H1 (cell line): Measurements from ENCODE around the gene PCDH9. TPM values are rescaled to one million over a fixed set of nuclear protein-coding genes. Genes with fewer than 3 reads are reported as not detected.

ENCODE experiments used
- CTCF ChIA-PET: fragments of 300-600 bp; sonication (Branson Sonifier 250); formaldehyde crosslinking; loops from one replicate; lab custom pipeline; 2021; ENCODE audit not compliant: partially characterized antibody; lab: Charles Lee
- POLR2A ChIA-PET: fragments of 300-600 bp; sonication (Branson Sonifier 250); formaldehyde crosslinking; loops from one replicate; lab custom pipeline; 2021; ENCODE audit warnings: inconsistent platforms; ENCODE audit not compliant: partially characterized antibody; lab: Charles Lee
- DNase-seq, 2 experiments: peaks; one replicate each; pipeline versions ENCODE4 v3.0.0 to v3.0.0-alpha.2; 2010 to 2022; ENCODE audit warnings: low spot score in 2 of 2, low read depth in 1 of 2, mixed read lengths in 1 of 2
- FAIRE-seq: peaks from 2 replicates; lab custom pipeline; 2011; peaks lifted over from hg19 to GRCh38; lab: Jason Lieb, UNC
- H2AFZ ChIP-seq: 2 replicates; pipeline ENCODE4 v1.8.1; 2012; ENCODE audit warnings: low read length, inconsistent platforms
- H2AK5ac ChIP-seq: 2 replicates; pipeline ENCODE4 v1.6.1; 2013; ENCODE audit warnings: low read depth, low read length
- H2BK120ac ChIP-seq: replicated peaks from 2 replicates; pipeline ENCODE3; 2013; ENCODE audit warnings: low read depth, low read length, inconsistent platforms
- H2BK12ac ChIP-seq: 2 replicates; pipeline ENCODE4 v1.6.1; 2013; ENCODE audit warnings: low read depth, low read length
- H2BK15ac ChIP-seq: 2 replicates; pipeline ENCODE4 v1.6.1; 2013; ENCODE audit warnings: low read length
- H2BK20ac ChIP-seq: 2 replicates; pipeline ENCODE4 v1.6.1; 2013; ENCODE audit warnings: low read length
- H2BK5ac ChIP-seq: 2 replicates; pipeline ENCODE4 v1.6.1; 2013; ENCODE audit warnings: low read depth, low read length
- H3K14ac ChIP-seq: 2 replicates; pipeline ENCODE4 v1.6.1; 2013; ENCODE audit warnings: inconsistent platforms; ENCODE audit not compliant: insufficient read length
- H3K18ac ChIP-seq: 2 replicates; pipeline ENCODE4 v1.6.1; 2013; ENCODE audit warnings: low read length; ENCODE audit errors: extremely low read depth
- H3K23ac ChIP-seq: 2 replicates; pipeline ENCODE4 v1.6.1; 2013; ENCODE audit warnings: inconsistent platforms; ENCODE audit not compliant: insufficient read length
- H3K23me2 ChIP-seq: 2 replicates; pipeline ENCODE4 v1.6.1; 2013; ENCODE audit warnings: low read depth, low read length
- H3K27ac ChIP-seq: 2 replicates; pipeline ENCODE4 v1.6.1; 2011; ENCODE audit warnings: low read depth, low read length, inconsistent platforms
- H3K27me3 ChIP-seq, 4 experiments: replicated peaks in 1 of 4; 1 replicate in 1 of 4; 2 replicates in 3 of 4; pipeline versions ENCODE4 v1.6.1 to v1.8.1; 2011 to 2013; ENCODE audit warnings: low read length in 3 of 4, mild to moderate bottlenecking in 3 of 4, inconsistent platforms in 2 of 4, mixed read lengths in 2 of 4, moderate library complexity in 1 of 4; ENCODE audit not compliant: control insufficient read depth in 3 of 4, insufficient read depth in 3 of 4; ENCODE audit errors: extremely low read depth in 1 of 4
- H3K36me3 ChIP-seq, 4 experiments: 2 replicates each; pipeline versions ENCODE4 v1.6.1 to v1.8.1; 2011 to 2013; ENCODE audit warnings: mild to moderate bottlenecking in 4 of 4, low read length in 3 of 4, moderate library complexity in 2 of 4, control low read depth in 1 of 4, inconsistent platforms in 1 of 4; ENCODE audit not compliant: insufficient read depth in 4 of 4, control insufficient read depth in 2 of 4
- H3K4ac ChIP-seq: replicated peaks from 2 replicates; pipeline ENCODE3; 2013; ENCODE audit warnings: low read length, low read depth, mixed read lengths, inconsistent platforms; ENCODE audit not compliant: insufficient read length
- H3K4me1 ChIP-seq, 4 experiments: replicated peaks in 1 of 4; 1 replicate in 1 of 4; 2 replicates in 3 of 4; pipeline versions ENCODE4 v1.6.1 to v1.8.1; 2011 to 2013; ENCODE audit warnings: low read length in 3 of 4, inconsistent platforms in 2 of 4, mixed read lengths in 1 of 4; ENCODE audit not compliant: insufficient read depth in 4 of 4, control insufficient read depth in 3 of 4
- H3K4me2 ChIP-seq, 2 experiments: 2 replicates each; pipeline versions ENCODE4 v1.6.1 to v1.8.1; 2011 to 2013; ENCODE audit warnings: low read depth in 2 of 2, low read length in 2 of 2, control low read depth in 1 of 2, inconsistent platforms in 1 of 2, mild to moderate bottlenecking in 1 of 2; ENCODE audit not compliant: insufficient read depth in 1 of 2
- H3K4me3 ChIP-seq, 4 experiments: fragments of 200-600, 300-600 bp in 1 of 4; sonication (generic), shearing (Covaris generic), sonication (Bioruptor Twin) in 1 of 4; 2 replicates each; pipeline versions ENCODE4 v1.5.1 to v1.8.1; 2011 to 2016; ENCODE audit warnings: low read length in 4 of 4, low read depth in 3 of 4, control low read depth in 2 of 4, inconsistent platforms in 2 of 4, mild to moderate bottlenecking in 2 of 4, mixed read lengths in 1 of 4, moderate library complexity in 1 of 4; ENCODE audit not compliant: insufficient read depth in 2 of 4; ENCODE audit errors: extremely low read depth in 1 of 4
- H3K56ac ChIP-seq: replicated peaks from 2 replicates; pipeline ENCODE3; 2013; ENCODE audit warnings: low read depth, mild to moderate bottlenecking, mixed read lengths, low read length, inconsistent platforms; ENCODE audit not compliant: insufficient read length
- H3K79me1 ChIP-seq: 2 replicates; pipeline ENCODE4 v1.6.1; 2013; ENCODE audit warnings: low read depth, low read length, control low read depth
- H3K79me2 ChIP-seq, 2 experiments: 2 replicates each; pipeline versions ENCODE4 v1.6.1 to v1.8.1; 2012 to 2013; ENCODE audit warnings: low read length in 2 of 2, mild to moderate bottlenecking in 2 of 2, inconsistent platforms in 1 of 2; ENCODE audit not compliant: insufficient read depth in 2 of 2, control insufficient read depth in 1 of 2
- H3K9ac ChIP-seq, 4 experiments: replicated peaks in 1 of 4; 1 replicate in 1 of 4; 2 replicates in 3 of 4; pipeline versions ENCODE4 v1.6.1 to v1.8.1; 2011 to 2013; ENCODE audit warnings: low read depth in 3 of 4, low read length in 3 of 4, control low read depth in 2 of 4, mild to moderate bottlenecking in 2 of 4, moderate library complexity in 2 of 4, inconsistent platforms in 1 of 4; ENCODE audit errors: extremely low read depth in 1 of 4
- H3K9me3 ChIP-seq, 2 experiments: 2 replicates each; pipeline versions ENCODE4 v1.6.1 to v1.8.1; 2012 to 2013; ENCODE audit warnings: mild to moderate bottlenecking in 2 of 2, moderate library complexity in 2 of 2, control low read depth in 1 of 2, inconsistent platforms in 1 of 2, low read depth in 1 of 2, low read length in 1 of 2, mixed read lengths in 1 of 2; ENCODE audit not compliant: insufficient read depth in 2 of 2
- H4K20me1 ChIP-seq, 2 experiments: replicated peaks in 1 of 2; 2 replicates each; pipeline versions ENCODE3 to v1.8.1; 2011 to 2013; ENCODE audit warnings: inconsistent platforms in 2 of 2, low read length in 2 of 2, mild to moderate bottlenecking in 1 of 2; ENCODE audit not compliant: insufficient read depth in 2 of 2, control insufficient read depth in 1 of 2
- H4K5ac ChIP-seq: 2 replicates; pipeline ENCODE4 v1.6.1; 2013; ENCODE audit warnings: low read length, low read depth, mixed read lengths, inconsistent platforms; ENCODE audit not compliant: insufficient read length
- H4K8ac ChIP-seq: 2 replicates; pipeline ENCODE4 v1.8.0; 2013; ENCODE audit warnings: mild to moderate bottlenecking, moderate library complexity, low read length, inconsistent platforms; ENCODE audit not compliant: insufficient read depth; ENCODE audit errors: extremely low read depth
- H4K91ac ChIP-seq: replicated peaks from 2 replicates; pipeline ENCODE3; 2013; ENCODE audit warnings: low read length, mixed read lengths, inconsistent platforms; ENCODE audit not compliant: insufficient read length
- BCL11A ChIP-seq, 2 experiments: IDR thresholded peaks; one replicate each; pipeline ENCODE4 v1.6.1; 2011; ENCODE audit warnings: low read depth in 2 of 2, low read length in 2 of 2, mild to moderate bottlenecking in 2 of 2
- CHD2 ChIP-seq: IDR thresholded peaks from 2 replicates; pipeline ENCODE4 v1.6.1; 2012; ENCODE audit warnings: low read length, improper control_type of control experiment
- CREB1 ChIP-seq: IDR thresholded peaks from 2 replicates; pipeline ENCODE4 v1.6.1; 2012; ENCODE audit warnings: inconsistent platforms
- EGR1 ChIP-seq: IDR thresholded peaks from 2 replicates; pipeline ENCODE4 v1.6.1; 2011; ENCODE audit warnings: low read depth, low read length, borderline replicate concordance
- FOSL1 ChIP-seq: IDR thresholded peaks from 2 replicates; pipeline ENCODE4 v1.6.1; 2011; ENCODE audit warnings: mild to moderate bottlenecking, low read depth, low read length, moderate library complexity; ENCODE audit not compliant: insufficient read depth
- HDAC6 ChIP-seq: IDR thresholded peaks from one replicate; pipeline ENCODE4 v1.7.1; 2012; ENCODE audit warnings: low read depth, mild to moderate bottlenecking, inconsistent platforms, low read length, moderate library complexity
- KDM5A ChIP-seq: fragments of 200-600 bp; IDR thresholded peaks from 2 replicates; pipeline ENCODE4 v1.7.1; 2012; ENCODE audit warnings: mild to moderate bottlenecking, low read length, inconsistent platforms, mixed read lengths
- NRF1 ChIP-seq: IDR thresholded peaks from 2 replicates; pipeline ENCODE4 v1.6.1; 2011; ENCODE audit warnings: mild to moderate bottlenecking, low read depth, low read length, improper control_type of control experiment
- PHF8 ChIP-seq: fragments of 200-600 bp; sonication (generic); conservative IDR thresholded peaks from 2 replicates; pipeline ENCODE4 v1.7.1; 2012; ENCODE audit warnings: low read depth, mild to moderate bottlenecking, inconsistent platforms, low read length, moderate library complexity
- RBBP5 ChIP-seq: IDR thresholded peaks from 2 replicates; pipeline ENCODE4 v1.7.1; 2012; ENCODE audit warnings: low read depth, mild to moderate bottlenecking, inconsistent platforms, low read length, moderate library complexity, borderline replicate concordance
- SIN3A ChIP-seq, 2 experiments: IDR thresholded peaks in 1 of 2; conservative IDR thresholded peaks in 1 of 2; 2 replicates each; pipeline ENCODE4 v1.6.1; 2011 to 2012; ENCODE audit warnings: low read length in 2 of 2, improper control_type of control experiment in 1 of 2, low read depth in 1 of 2, mild to moderate bottlenecking in 1 of 2
- TCF12 ChIP-seq: IDR thresholded peaks from 2 replicates; pipeline ENCODE4 v1.6.1; 2011; ENCODE audit warnings: low read depth, mild to moderate bottlenecking, low read length
- WGBS, 2 experiments: shearing (Covaris generic) in 1 of 2; methylation state at CpG; one replicate each; pipeline versions ENCODE4 v1.1.6 to v1.1.7; 2013 to 2015; ENCODE audit warnings: low lambda C conversion rate in 2 of 2, mixed read lengths in 2 of 2, inconsistent platforms in 1 of 2, low coverage in 1 of 2, missing lambda C conversion rate in 1 of 2; ENCODE audit not compliant: insufficient replicate concordance in 2 of 2, insufficient coverage in 1 of 2, insufficient read length in 1 of 2; ENCODE audit errors: extremely low coverage in 1 of 2, missing lambda C conversion rate in 1 of 2; 5-methylcytosine and 5-hydroxymethylcytosine counted together
- polyA plus RNA-seq, 7 experiments: library from polyadenylated mRNA; depleted of rRNA in 3 of 7; stranded (reverse) in 5 of 7; unstranded in 2 of 7; fragments of >200 nt in 5 of 7; fragments of 200-250 nt in 2 of 7; gene quantifications; 1 replicate in 5 of 7; 2 replicates in 1 of 7; 4 replicates in 1 of 7; pipeline versions ENCODE4 v1.2.1 to v1.2.3, GENCODE V29; 2011 to 2013; ENCODE audit warnings: missing spikeins in 2 of 7, mixed read lengths in 2 of 7
- total RNA-seq: library from RNA; stranded (reverse); fragmentation: NEBNext Ultra II Directional; extraction: Animal tissue kit (Norgen Biotek cat#: 25700); gene quantifications from 2 replicates; pipeline ENCODE4 v1.2.1, GENCODE V29; 2021

PCDH9 gene
- total and polyA plus RNA-seq, 2 of the 8 experiments (the other 6 are each of a cell fraction or from before 2014, with no cell fraction given), result 0.12 to 0.60 TPM

GRCh38 chr13:66775196-66775595 lies 454.9 kb downstream of the PCDH9 start:
- H3K4ac ChIP-seq, result no peak overlapping the region
- no peak overlapping the region for H3K9ac ChIP-seq
- no peak overlapping the region for H3K56ac ChIP-seq
- H3K27ac ChIP-seq, result no peak overlapping the region
- ChIA-PET POLR2A (no interaction called here), CTCF (no interaction called here)
- 0 out of 2 replicates have a peak overlapping the region, but pooled peaks have one; percentile 53 for H2AFZ ChIP-seq
- H2AK5ac ChIP-seq, result no peak overlapping the region
- no peak overlapping the region for H2BK15ac ChIP-seq
- no peaks in the 10 kb centered on the region for H3K9me3 ChIP-seq
- no peaks in the 10 kb centered on the region for H3K4me1 ChIP-seq
- H3K27me3 ChIP-seq, result no peaks in the 10 kb centered on the region
- no peak for DNase-seq
- no peak overlapping the region for H4K8ac ChIP-seq
- H3K18ac ChIP-seq, result no peak overlapping the region
- no peaks in the 10 kb centered on the region for H3K79me1 ChIP-seq
- H4K20me1 ChIP-seq, result no peaks in the 10 kb centered on the region
- H3K23me2 ChIP-seq, result no peaks in the 10 kb centered on the region
- no peak overlapping the region for H4K5ac ChIP-seq
- H2BK12ac ChIP-seq, result no peak overlapping the region
- H3K36me3 ChIP-seq, result no peaks in the 10 kb centered on the region
- no peak overlapping the region for H3K14ac ChIP-seq
- WGBS, 2 experiments, result 95% methylated on average over 3 of the region's 3 CpGs; no CpG with 5 or more reads in 1 of the 2 experiments
- H2BK20ac ChIP-seq, result no peak overlapping the region
- FAIRE-seq, result no peak
- TF ChIP-seq EGR1, result no peak
- no peak for TF ChIP-seq CREB1
- TF ChIP-seq RBBP5, result no peak
- no peak for TF ChIP-seq TCF12
- TF ChIP-seq PHF8, result no peak
- no peak for TF ChIP-seq FOSL1
- TF ChIP-seq HDAC6, result no peak
- TF ChIP-seq CHD2, result no peak
- no peak for TF ChIP-seq KDM5A
- no peak for TF ChIP-seq NRF1
- no peak for TF ChIP-seq BCL11A (IDR thresholded peaks at IDR 0.05; ENCODE audit: low read depth in 2 of 2, low read length in 2 of 2)
- no peak for TF ChIP-seq SIN3A (conservative IDR thresholded peaks at IDR 0.05 in 1 of 2, IDR thresholded peaks at IDR 0.05 in 1 of 2; ENCODE audit: low read depth in 1 of 2, low read length in 2 of 2)
- no peak overlapping the region for H3K4me3 ChIP-seq
- no peak overlapping the region for H3K23ac ChIP-seq
- no peak overlapping the region for H3K4me2 ChIP-seq
- no peak overlapping the region for H4K91ac ChIP-seq
- no peak overlapping the region for H2BK120ac ChIP-seq
- H3K79me2 ChIP-seq, result no peaks in the 10 kb centered on the region
- no peak overlapping the region for H2BK5ac ChIP-seq
